CD4-positive, alpha-beta memory T cell (primary cell): ENCODE measurements around the gene ZNF541. TPM values are rescaled to one million over a fixed set of nuclear protein-coding genes. Genes with fewer than 3 reads are reported as not detected.
A peak's percentile ranks its signal among the peaks of the same experiment; 100 is the strongest.

Experiments
- CTCF ChIA-PET: fragments of 350-600 bp; sonication (Branson Sonifier 250); formaldehyde crosslinking; loops from one replicate; lab custom pipeline; 2021; ENCODE audit warnings: inconsistent platforms; ENCODE audit not compliant: partially characterized antibody; lab: Charles Lee
- POLR2A ChIA-PET: fragments of 350-600 bp; sonication (Branson Sonifier 250); formaldehyde crosslinking; loops from one replicate; lab custom pipeline; 2021; ENCODE audit not compliant: partially characterized antibody; lab: Charles Lee
- DNase-seq, 5 donors: peaks; one replicate each; pipeline versions ENCODE4 v3.0.0 to v3.0.0-alpha.2; 2020 to 2022; ENCODE audit warnings: mixed read lengths in 1 of 5
- H3K27ac ChIP-seq: one replicate; pipeline ENCODE4 v1.7.0; 2013; ENCODE audit warnings: low read depth, low read length
- H3K27me3 ChIP-seq: 2 replicates; pipeline ENCODE4 v1.7.0; 2013; ENCODE audit warnings: mild to moderate bottlenecking, low read length, moderate library complexity; ENCODE audit not compliant: insufficient read depth
- H3K36me3 ChIP-seq: 2 replicates; pipeline ENCODE4 v1.7.0; 2013; ENCODE audit warnings: mild to moderate bottlenecking, low read length, moderate library complexity; ENCODE audit not compliant: insufficient read depth
- H3K4me1 ChIP-seq: 2 replicates; pipeline ENCODE4 v1.7.0; 2013; ENCODE audit warnings: mild to moderate bottlenecking, low read length, moderate library complexity; ENCODE audit not compliant: insufficient read depth
- H3K4me3 ChIP-seq, 2 donors: one replicate each; pipeline ENCODE4 v1.7.0; 2013; ENCODE audit warnings: low read length in 2 of 2, mild to moderate bottlenecking in 1 of 2
- H3K9me3 ChIP-seq, 2 donors: one replicate each; pipeline ENCODE4 v1.7.0; 2013; ENCODE audit warnings: low read length in 2 of 2, control low read depth in 1 of 2; ENCODE audit not compliant: control insufficient read depth in 1 of 2
- H3K27ac Mint-ChIP-seq, 7 donors: one replicate each; pipeline ENCODE4 v1.8.0; 2020 to 2021; ENCODE audit warnings: mixed read lengths in 7 of 7, mild to moderate bottlenecking in 6 of 7, inconsistent platforms in 3 of 7, moderate library complexity in 3 of 7
- H3K27me3 Mint-ChIP-seq, 2 donors: one replicate each; pipeline ENCODE4 v1.8.0; 2020 to 2021; ENCODE audit warnings: mixed read lengths in 2 of 2
- H3K36me3 Mint-ChIP-seq, 2 donors: one replicate each; pipeline ENCODE4 v1.8.0; 2020 to 2021; ENCODE audit warnings: mixed read lengths in 2 of 2, inconsistent platforms in 1 of 2, mild to moderate bottlenecking in 1 of 2
- H3K4me1 Mint-ChIP-seq, 4 donors: one replicate each; pipeline ENCODE4 v1.8.0; 2020 to 2021; ENCODE audit warnings: mixed read lengths in 4 of 4, mild to moderate bottlenecking in 1 of 4
- H3K4me3 Mint-ChIP-seq, 8 donors: one replicate each; pipeline ENCODE4 v1.8.0; 2020 to 2021; ENCODE audit warnings: mixed read lengths in 8 of 8, mild to moderate bottlenecking in 7 of 8, moderate library complexity in 6 of 8, inconsistent platforms in 3 of 8
- H3K9me3 Mint-ChIP-seq, 8 donors: one replicate each; pipeline ENCODE4 v1.8.0; 2020 to 2021; ENCODE audit warnings: mixed read lengths in 8 of 8, mild to moderate bottlenecking in 5 of 8, inconsistent platforms in 3 of 8, moderate library complexity in 1 of 8
- intact Hi-C: fragments of 100-400 bp; cut with micrococcal nuclease; formaldehyde crosslinking; loops from one replicate; pipeline ENCODE4 v1.15.1; 2023
- polyA plus RNA-seq, 2 donors: library from polyadenylated mRNA; unstranded; fragments of 300-500 nt; fragmentation: Illumina TruSeq; gene quantifications; one replicate each; pipeline ENCODE4 v1.2.3, GENCODE V29; 2021
- total RNA-seq, 2 experiments: library from RNA; stranded (reverse); gene quantifications; one replicate each; pipeline ENCODE4 v1.2.3, GENCODE V29; 2021

Gene ZNF541, protein sequence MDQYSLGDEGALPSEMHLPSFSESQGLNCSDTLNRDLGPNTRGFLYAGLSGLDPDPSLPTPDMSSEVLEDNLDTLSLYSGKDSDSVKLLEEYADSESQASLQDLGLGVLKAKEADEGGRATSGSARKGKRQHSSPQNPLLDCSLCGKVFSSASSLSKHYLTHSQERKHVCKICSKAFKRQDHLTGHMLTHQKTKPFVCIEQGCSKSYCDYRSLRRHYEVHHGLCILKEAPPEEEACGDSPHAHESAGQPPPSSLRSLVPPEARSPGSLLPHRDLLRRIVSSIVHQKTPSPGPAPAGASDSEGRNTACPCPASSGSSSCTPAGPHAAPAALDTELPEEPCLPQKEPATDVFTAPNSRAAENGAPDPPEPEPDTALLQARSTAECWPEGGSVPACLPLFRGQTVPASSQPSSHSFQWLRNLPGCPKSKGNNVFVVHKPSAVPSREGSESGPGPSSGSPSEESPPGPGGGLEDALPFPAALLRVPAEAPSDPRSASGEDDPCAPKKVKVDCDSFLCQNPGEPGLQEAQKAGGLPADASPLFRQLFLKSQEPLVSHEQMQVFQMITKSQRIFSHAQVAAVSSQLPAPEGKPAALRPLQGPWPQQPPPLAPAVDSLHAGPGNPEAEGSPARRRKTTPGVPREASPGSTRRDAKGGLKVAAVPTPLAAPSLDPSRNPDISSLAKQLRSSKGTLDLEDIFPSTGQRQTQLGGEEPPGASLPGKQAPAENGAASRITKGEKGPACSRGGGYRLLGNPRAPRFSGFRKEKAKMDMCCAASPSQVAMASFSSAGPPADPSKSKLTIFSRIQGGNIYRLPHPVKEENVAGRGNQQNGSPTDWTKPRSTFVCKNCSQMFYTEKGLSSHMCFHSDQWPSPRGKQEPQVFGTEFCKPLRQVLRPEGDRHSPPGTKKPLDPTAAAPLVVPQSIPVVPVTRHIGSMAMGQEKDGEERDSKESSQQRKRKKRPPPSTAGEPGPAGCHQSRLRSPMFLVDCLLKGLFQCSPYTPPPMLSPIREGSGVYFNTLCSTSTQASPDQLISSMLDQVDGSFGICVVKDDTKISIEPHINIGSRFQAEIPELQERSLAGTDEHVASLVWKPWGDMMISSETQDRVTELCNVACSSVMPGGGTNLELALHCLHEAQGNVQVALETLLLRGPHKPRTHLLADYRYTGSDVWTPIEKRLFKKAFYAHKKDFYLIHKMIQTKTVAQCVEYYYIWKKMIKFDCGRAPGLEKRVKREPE (N-terminal part only)
- under 1 TPM; 0.53 to 0.79 TPM for total RNA-seq
- under 1 TPM in 1 of 2 donors, not detected in 1; 0.09 TPM for polyA plus RNA-seq

DNA sequence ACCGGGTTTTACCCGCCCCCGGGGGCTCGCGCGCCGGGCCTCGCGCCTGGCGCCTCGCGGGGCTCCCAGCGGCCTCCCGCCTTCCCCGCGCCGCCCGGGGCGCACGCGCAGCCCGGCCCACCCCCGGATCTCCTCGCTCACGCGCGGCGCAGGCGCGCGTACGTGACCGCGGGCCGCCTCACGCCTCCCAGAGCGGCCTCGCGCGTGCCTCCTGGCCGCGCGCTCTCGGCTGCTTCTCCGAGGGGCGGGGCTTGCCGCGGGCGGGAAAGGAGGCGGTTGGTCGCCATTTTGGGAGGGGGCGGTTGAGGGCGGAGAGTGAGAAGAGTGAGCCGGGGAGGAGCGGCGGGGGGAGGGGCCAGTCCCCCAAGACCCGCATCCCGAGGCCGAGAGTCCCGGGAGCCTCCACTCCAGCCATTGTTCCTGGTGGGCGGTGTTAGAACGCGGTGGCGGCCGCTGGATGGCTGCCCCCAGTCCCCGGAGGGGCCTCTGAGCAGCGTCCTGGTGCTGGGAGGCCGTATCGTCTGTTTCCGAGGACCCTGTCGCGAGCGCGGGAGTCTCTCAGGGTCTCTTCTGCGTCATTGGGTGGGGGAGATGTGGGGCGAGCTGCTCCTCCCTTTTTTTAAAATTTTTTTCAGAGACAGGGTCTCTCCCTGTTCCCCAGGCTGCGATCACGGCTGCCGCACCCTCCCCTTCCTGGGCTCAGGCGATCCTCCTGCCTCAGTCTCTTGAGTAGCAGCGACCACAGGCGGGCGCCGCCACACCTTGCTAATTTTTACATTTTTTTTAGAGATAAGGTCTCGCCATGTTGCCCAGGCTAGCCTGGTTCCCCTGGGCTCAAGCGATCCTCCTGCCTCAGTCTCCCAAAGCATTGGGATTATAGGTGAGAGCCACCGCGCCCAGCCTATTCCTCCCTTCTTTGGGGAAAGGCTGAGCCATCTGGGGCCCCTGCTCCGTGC, at the start of gene ZNF541:
TSS of gene ZNF541 (minus strand) at position 78 of the 956 bp plus-strand sequence. CDS start 17,292 bp downstream, outside the sequence.
- DNase-seq = peak; percentile 87 to 90 (median 88)
- Mint-ChIP-seq H3K9me3 (no peaks in the 10 kb centered on the region), H3K4me3 (peak within 1 kb of the TSS; percentile 59 to 79 (median 70)), H3K4me1 (peaks cover 25 to 45% (median 34%) of the 10 kb centered on the region in 4 donors), H3K36me3 (no peaks in the 10 kb centered on the region), H3K27me3 (no peaks in the 10 kb centered on the region), H3K27ac (peak within 1 kb of the TSS; percentile 37 to 87 (median 70))
- H3K36me3 ChIP-seq = no peaks in the 10 kb centered on the region
- H3K9me3 ChIP-seq = no peaks in the 10 kb centered on the region
- H3K27ac ChIP-seq = no peak within 1 kb of the TSS
- ChIA-PET CTCF (interaction anchor here (2.7 kb wide), 1 partner anchor 58 kb away, joined by 12 read pairs; the partner anchor contains the start of gene NAPA), POLR2A (interaction anchor here (0.5 to 3.9 kb wide), 5 partner anchors 27 to 927 kb away, joined by 3 to 22 read pairs (median 11); partner anchors contain the start of genes BICRA and KPTN)
- no peaks in the 10 kb centered on the region for H3K27me3 ChIP-seq
- intact Hi-C loops = loop anchor here (1.0 kb wide), 2 partner anchors 27 to 36 kb away; partner anchors contain the start of gene BICRA
- peak within 1 kb of the TSS in 1 of 2 donors; percentile 46 for H3K4me3 ChIP-seq
- peaks cover 27% of the 10 kb centered on the region for H3K4me1 ChIP-seq

- Histone ChIP-seq H3K27ac (no peak overlapping the region), H3K27me3 (no peaks in the 10 kb centered on the region), H3K4me3 (no peak overlapping the region), H3K9me3 (no peaks in the 10 kb centered on the region), H3K36me3 (peaks cover 4% of the 10 kb centered on the region), H3K4me1 (peaks cover 32% of the 10 kb centered on the region)
- Mint-ChIP-seq H3K27ac (peak overlapping the region in 3 of 7 donors; percentile 16 to 70 (median 41)), H3K27me3 (no peaks in the 10 kb centered on the region), H3K4me3 (no peak overlapping the region), H3K36me3 (peaks cover 13 to 19% of the 10 kb centered on the region in 2 donors), H3K9me3 (no peaks in the 10 kb centered on the region), H3K4me1 (peaks cover 21 to 61% (median 36%) of the 10 kb centered on the region in 4 donors)
- ChIA-PET CTCF (interaction anchor here (0.6 to 0.7 kb wide), 2 partner anchors 92 to 94 kb away, joined by 3 to 4 read pairs; no protein-coding TSS in a partner anchor), POLR2A (no interaction called here)
- no peak for DNase-seq
- intact Hi-C loops = no loop called here
Measured at GRCh38 chr19:47619763-47620162, 46.8 kb upstream of the ZNF541 start.

- no peaks in the 10 kb centered on the region for H3K27me3 ChIP-seq
- H3K4me3 ChIP-seq = no peak overlapping the region
- H3K9me3 ChIP-seq = no peaks in the 10 kb centered on the region
- peaks cover 4% of the 10 kb centered on the region for H3K36me3 ChIP-seq
- ChIA-PET CTCF (no interaction called here), POLR2A (no interaction called here)
- Mint-ChIP-seq H3K4me1 (peaks cover 19 to 61% (median 35%) of the 10 kb centered on the region in 4 donors), H3K36me3 (peaks cover 16 to 18% of the 10 kb centered on the region in 2 donors), H3K27me3 (no peaks in the 10 kb centered on the region), H3K27ac (no peak overlapping the region), H3K9me3 (no peaks in the 10 kb centered on the region), H3K4me3 (no peak overlapping the region)
- intact Hi-C loops = no loop called here
- H3K27ac ChIP-seq = no peak overlapping the region
- H3K4me1 ChIP-seq = peaks cover 32% of the 10 kb centered on the region
- DNase-seq = no peak
Measured at GRCh38 chr19:47618771-47619170, 45.8 kb upstream of the ZNF541 start.

DNA sequence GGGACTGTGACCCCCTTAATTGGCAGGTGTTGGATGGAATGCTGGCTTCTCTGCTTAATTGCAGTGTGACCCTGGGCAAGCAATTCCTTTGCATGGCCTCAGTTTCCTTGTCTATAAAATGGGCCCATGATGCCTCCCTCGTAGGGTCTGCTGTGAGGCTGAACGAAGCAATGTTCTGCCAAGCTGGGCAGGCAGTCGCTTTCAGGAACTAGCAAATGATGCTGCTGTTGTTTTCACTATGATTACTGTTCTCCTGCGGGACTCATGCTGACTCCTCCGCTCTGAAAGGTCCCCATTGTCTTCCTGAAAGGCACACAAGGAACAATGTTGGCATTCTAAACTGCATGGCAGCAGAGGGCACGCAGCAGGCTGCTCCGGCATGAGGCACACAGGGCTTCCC, 42.8 kb upstream of the ZNF541 start:
- DNase-seq = no peak
- no peaks in the 10 kb centered on the region for H3K9me3 ChIP-seq
- POLR2A ChIA-PET = no interaction called here
- CTCF ChIA-PET = no interaction called here
- H3K4me3 Mint-ChIP-seq = no peak overlapping the region
- H3K4me1 Mint-ChIP-seq = peaks cover 30 to 76% (median 50%) of the 10 kb centered on the region in 4 donors
- H3K36me3 ChIP-seq = no peaks in the 10 kb centered on the region
- H3K36me3 Mint-ChIP-seq = peaks cover 16 to 22% of the 10 kb centered on the region in 2 donors
- no peak overlapping the region for H3K4me3 ChIP-seq
- peaks cover 52% of the 10 kb centered on the region for H3K4me1 ChIP-seq
- H3K27ac ChIP-seq = no peak overlapping the region
- no peaks in the 10 kb centered on the region for H3K9me3 Mint-ChIP-seq
- intact Hi-C loops = no loop called here
- H3K27me3 ChIP-seq = no peaks in the 10 kb centered on the region
- H3K27me3 Mint-ChIP-seq = no peaks in the 10 kb centered on the region
- H3K27ac Mint-ChIP-seq = peak overlapping the region in 2 of 7 donors; percentile 12 to 13

GRCh38 chr19:47615230-47615629, 42.3 kb upstream of the ZNF541 start:
- POLR2A ChIA-PET = interaction anchor here (1.0 kb wide), 1 partner anchor 54 kb away, joined by 3 read pairs; no protein-coding TSS in a partner anchor

DNA sequence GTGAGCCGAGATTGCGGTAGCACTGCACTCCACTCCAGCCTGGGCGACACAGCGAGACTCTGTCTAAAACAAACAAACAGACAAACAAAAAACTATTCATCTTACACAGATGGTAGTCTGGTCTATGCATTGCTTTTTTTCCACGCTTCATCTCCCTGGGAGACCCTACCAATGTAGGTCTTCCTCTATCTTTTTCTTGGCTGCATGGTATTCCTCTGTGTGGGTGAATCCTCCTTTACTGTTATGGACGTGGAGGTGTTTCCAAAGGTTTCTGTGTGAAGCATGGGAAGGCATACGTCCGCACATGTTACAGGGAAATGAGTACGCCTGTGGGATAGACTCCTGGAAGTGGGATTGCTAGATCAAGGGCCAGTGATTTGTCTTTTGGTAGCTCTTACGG, 41.6 kb upstream of the ZNF541 start:
- peak overlapping the region in 2 of 7 donors; percentile 37 to 40 for H3K27ac Mint-ChIP-seq
- Histone ChIP-seq H3K4me1 (peaks cover 45% of the 10 kb centered on the region), H3K9me3 (no peaks in the 10 kb centered on the region), H3K4me3 (no peak overlapping the region), H3K36me3 (no peaks in the 10 kb centered on the region), H3K27me3 (no peaks in the 10 kb centered on the region), H3K27ac (no peak overlapping the region)
- ChIA-PET POLR2A (interaction anchor here (1.0 kb wide), 1 partner anchor 53 kb away, joined by 3 read pairs; no protein-coding TSS in a partner anchor), CTCF (no interaction called here)
- H3K27me3 Mint-ChIP-seq = no peaks in the 10 kb centered on the region
- peaks cover 27 to 69% (median 45%) of the 10 kb centered on the region in 4 donors for H3K4me1 Mint-ChIP-seq
- H3K9me3 Mint-ChIP-seq = no peaks in the 10 kb centered on the region
- H3K4me3 Mint-ChIP-seq = peak overlapping the region in 1 of 8 donors; percentile 12
- intact Hi-C loops = loop anchor here (5.0 kb wide), 1 partner anchor 83 kb away; no protein-coding TSS in a partner anchor
- H3K36me3 Mint-ChIP-seq = peaks cover 11 to 19% of the 10 kb centered on the region in 2 donors
- DNase-seq = no peak

More at GRCh38 chr19:47615230-47615629, 42.3 kb upstream of the ZNF541 start:
- peaks cover 16 to 25% of the 10 kb centered on the region in 2 donors for H3K36me3 Mint-ChIP-seq
- intact Hi-C loops = no loop called here
- H3K4me1 Mint-ChIP-seq = peaks cover 34 to 76% (median 52%) of the 10 kb centered on the region in 4 donors
- H3K9me3 Mint-ChIP-seq = no peaks in the 10 kb centered on the region
- H3K4me3 ChIP-seq = no peak overlapping the region
- H3K27ac ChIP-seq = no peak overlapping the region
- no peaks in the 10 kb centered on the region for H3K27me3 ChIP-seq
- H3K27ac Mint-ChIP-seq = peak overlapping the region in 3 of 7 donors; percentile 9 to 59 (median 51)
- CTCF ChIA-PET = no interaction called here
- H3K9me3 ChIP-seq = no peaks in the 10 kb centered on the region
- H3K27me3 Mint-ChIP-seq = no peaks in the 10 kb centered on the region
- H3K4me3 Mint-ChIP-seq = peak overlapping the region in 1 of 8 donors; percentile 67
- H3K36me3 ChIP-seq = no peaks in the 10 kb centered on the region
- DNase-seq = no peak
- peaks cover 52% of the 10 kb centered on the region for H3K4me1 ChIP-seq
